Stomach smooth muscle (tissue), 2 donors: ENCODE data around the gene NCLN.

Source experiments
- H3K27ac ChIP-seq: one replicate; pipeline ENCODE4 v1.7.0; 2013; ENCODE audit warnings: mild to moderate bottlenecking, low read length, inconsistent platforms
- H3K27me3 ChIP-seq, 2 donors: one replicate each; pipeline ENCODE4 v1.7.0; 2013; ENCODE audit warnings: low read length in 2 of 2; ENCODE audit not compliant: insufficient read depth in 2 of 2, control insufficient read depth in 1 of 2
- H3K36me3 ChIP-seq, 2 donors: one replicate each; pipeline ENCODE4 v1.7.0; 2013; ENCODE audit warnings: low read length in 2 of 2; ENCODE audit not compliant: control insufficient read depth in 2 of 2, insufficient read depth in 2 of 2
- H3K4me1 ChIP-seq: one replicate; pipeline ENCODE4 v1.7.0; 2013; ENCODE audit warnings: low read length; ENCODE audit not compliant: control insufficient read depth, insufficient read depth
- H3K4me3 ChIP-seq, 2 donors: one replicate each; pipeline ENCODE4 v1.7.0; 2013; ENCODE audit warnings: low read length in 2 of 2
- H3K9ac ChIP-seq, 2 donors: one replicate each; pipeline ENCODE4 v1.7.0; 2013; ENCODE audit warnings: low read length in 2 of 2, mild to moderate bottlenecking in 1 of 2
- H3K9me3 ChIP-seq, 2 donors: one replicate each; pipeline ENCODE4 v1.7.0; 2013; ENCODE audit warnings: low read length in 2 of 2; ENCODE audit not compliant: control insufficient read depth in 2 of 2
- donor health status: healthy.
- donor health status: Pancreatic carcinoma.

The NCLN gene

GRCh38 chr19:3203805-3204645 lies 18.3 kb downstream of the NCLN start:
- H3K9ac ChIP-seq = no peak overlapping the region
- H3K4me3 ChIP-seq = no peak overlapping the region
- no peaks in the 10 kb centered on the region for H3K4me1 ChIP-seq
- H3K36me3 ChIP-seq = peaks cover 7 to 9% of the 10 kb centered on the region in 2 donors
- H3K27me3 ChIP-seq = no peaks in the 10 kb centered on the region
- no peak overlapping the region for H3K27ac ChIP-seq
- H3K9me3 ChIP-seq = no peaks in the 10 kb centered on the region

DNA sequence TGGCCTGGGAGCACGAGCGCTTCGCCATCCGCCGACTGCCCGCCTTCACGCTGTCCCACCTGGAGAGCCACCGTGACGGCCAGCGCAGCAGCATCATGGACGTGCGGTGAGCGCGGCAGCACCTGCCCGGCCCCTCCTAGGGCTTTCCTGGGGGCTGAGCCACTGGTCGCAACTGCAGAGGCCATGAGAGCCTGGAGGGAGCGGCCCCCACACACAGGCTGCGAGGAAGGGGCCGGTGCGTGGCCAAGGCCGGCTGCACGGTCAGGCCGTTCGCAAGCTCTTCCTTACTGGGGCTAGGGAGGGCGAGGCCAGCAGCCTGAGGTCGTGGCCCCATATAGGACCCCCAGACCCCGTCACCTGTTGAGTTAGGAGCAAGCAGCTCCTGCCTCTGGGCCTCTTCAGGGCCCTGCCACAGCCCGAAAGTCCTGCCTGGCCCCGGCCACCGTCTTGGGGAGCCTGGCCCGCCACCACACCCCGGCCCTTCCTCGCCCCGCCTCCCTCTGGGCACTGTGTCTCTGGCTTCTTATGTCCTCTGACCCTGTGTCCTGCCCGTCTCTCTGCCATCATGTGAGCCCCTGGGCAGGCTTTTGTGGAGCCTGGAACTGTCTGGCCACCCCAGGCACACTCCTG lies 19.0 kb downstream of the NCLN start:
- H3K36me3 ChIP-seq = peaks cover 7 to 9% of the 10 kb centered on the region in 2 donors
- H3K9ac ChIP-seq = no peak overlapping the region
- no peak overlapping the region for H3K4me3 ChIP-seq
- no peaks in the 10 kb centered on the region for H3K4me1 ChIP-seq
- no peaks in the 10 kb centered on the region for H3K27me3 ChIP-seq
- no peak overlapping the region for H3K27ac ChIP-seq
- H3K9me3 ChIP-seq = no peaks in the 10 kb centered on the region

DNA sequence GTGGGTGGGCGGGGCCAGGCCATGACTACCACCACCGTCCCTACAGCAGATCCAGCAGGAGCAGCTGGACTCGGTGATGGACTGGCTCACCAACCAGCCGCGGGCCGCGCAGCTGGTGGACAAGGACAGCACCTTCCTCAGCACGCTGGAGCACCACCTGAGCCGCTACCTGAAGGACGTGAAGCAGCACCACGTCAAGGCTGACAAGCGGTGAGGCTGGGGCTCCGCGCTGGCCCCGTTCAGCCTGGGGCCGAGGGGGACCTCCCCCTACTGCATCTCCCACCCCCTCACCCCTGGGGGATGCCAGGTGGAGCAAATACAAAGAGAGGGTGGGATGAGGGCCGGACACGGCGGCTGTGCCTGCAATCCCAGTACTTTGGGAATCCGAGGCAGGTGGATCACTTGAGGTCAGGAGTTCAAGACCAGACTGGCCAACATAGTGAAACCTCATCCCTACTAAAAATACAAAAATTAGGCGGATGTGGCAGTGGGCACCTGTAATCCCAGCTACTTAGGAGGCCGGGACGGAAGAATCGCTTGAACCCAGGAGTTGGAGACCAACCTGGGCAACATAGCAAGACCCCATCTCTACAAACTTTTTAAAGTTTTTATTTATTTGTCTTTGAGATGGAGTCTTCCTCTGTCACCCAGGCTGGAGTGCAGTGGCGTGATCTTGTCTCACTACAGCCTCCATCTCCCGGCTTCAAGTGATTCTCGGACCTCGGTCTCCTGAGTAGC lies 20.7 kb downstream of the NCLN start:
- H3K36me3 ChIP-seq = peaks cover 7 to 9% of the 10 kb centered on the region in 2 donors
- H3K27me3 ChIP-seq = no peaks in the 10 kb centered on the region
- no peaks in the 10 kb centered on the region for H3K4me1 ChIP-seq
- no peak overlapping the region for H3K4me3 ChIP-seq
- no peaks in the 10 kb centered on the region for H3K9me3 ChIP-seq
- no peak overlapping the region for H3K27ac ChIP-seq
- H3K9ac ChIP-seq = no peak overlapping the region

DNA sequence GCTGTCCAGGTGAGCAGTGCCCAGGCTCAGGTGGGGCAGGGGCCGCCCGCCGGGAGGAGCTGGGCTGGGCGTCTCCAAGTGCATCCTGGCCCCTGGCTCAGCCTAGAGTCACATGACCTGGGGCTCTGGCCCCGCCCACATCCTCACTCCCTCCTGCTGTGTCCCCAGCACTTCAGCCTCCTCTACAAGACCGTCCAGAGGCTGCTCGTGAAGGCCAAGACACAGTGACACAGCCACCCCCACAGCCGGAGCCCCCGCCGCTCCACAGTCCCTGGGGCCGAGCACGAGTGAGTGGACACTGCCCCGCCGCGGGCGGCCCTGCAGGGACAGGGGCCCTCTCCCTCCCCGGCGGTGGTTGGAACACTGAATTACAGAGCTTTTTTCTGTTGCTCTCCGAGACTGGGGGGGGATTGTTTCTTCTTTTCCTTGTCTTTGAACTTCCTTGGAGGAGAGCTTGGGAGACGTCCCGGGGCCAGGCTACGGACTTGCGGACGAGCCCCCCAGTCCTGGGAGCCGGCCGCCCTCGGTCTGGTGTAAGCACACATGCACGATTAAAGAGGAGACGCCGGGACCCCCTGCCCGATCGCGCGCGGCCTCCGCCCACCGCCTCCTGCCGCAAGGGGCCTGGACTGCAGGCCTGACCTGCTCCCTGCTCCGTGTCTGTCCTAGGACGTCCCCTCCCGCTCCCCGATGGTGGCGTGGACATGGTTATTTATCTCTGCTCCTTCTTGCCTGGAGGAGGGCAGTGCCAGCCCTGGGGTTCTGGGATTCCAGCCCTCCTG lies 21.9 kb downstream of the NCLN start:
- peaks cover 7% of the 10 kb centered on the region in 2 donors for H3K36me3 ChIP-seq

GRCh38 chr19:3208317-3209207 lies 22.8 kb downstream of the NCLN start:
- Histone ChIP-seq H3K9me3 (no peaks in the 10 kb centered on the region), H3K27me3 (no peaks in the 10 kb centered on the region), H3K27ac (no peak overlapping the region), H3K4me3 (no peak overlapping the region), H3K4me1 (no peaks in the 10 kb centered on the region), H3K36me3 (peaks cover 7% of the 10 kb centered on the region in 2 donors), H3K9ac (no peak overlapping the region)

More for the DNA sequence above, 21.9 kb downstream of the NCLN start:
- no peak overlapping the region for H3K9ac ChIP-seq
- H3K4me3 ChIP-seq = no peak overlapping the region
- H3K4me1 ChIP-seq = no peaks in the 10 kb centered on the region
- no peak overlapping the region for H3K27ac ChIP-seq
- no peaks in the 10 kb centered on the region for H3K9me3 ChIP-seq
- no peaks in the 10 kb centered on the region for H3K27me3 ChIP-seq

DNA sequence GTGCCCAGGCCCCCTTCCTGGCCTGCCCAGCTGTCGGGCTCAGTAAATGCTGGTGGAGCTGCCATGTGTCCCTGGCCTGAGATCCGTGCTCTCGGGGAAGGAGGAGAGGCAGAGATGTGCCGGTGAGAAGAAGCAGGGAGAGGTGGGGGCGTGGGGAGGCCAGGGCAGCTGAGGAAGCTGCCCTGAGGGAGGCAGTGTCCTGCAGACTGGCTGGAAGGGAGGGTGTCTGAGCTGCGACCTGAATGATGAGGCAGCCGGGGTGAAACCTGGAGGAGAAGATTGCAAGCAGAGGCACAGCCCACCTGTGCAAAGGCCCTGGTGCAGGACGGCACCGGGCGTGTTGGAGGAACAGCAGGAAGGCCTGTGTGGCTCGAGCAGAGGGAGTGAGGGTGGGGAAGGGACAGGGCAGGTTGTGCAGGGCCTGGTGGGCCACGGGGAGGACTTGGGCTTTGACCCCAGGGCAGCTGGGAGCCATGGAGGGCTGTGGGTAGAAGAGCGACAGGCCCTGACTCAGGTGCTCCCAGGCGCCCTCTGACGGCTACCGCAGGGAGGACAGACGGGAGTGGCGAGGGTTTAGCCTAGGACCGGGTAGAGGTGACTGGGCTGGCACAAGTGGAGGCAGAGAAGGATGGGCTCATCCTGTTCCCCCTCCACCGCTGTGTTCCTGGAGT lies 24.8 kb downstream of the NCLN start:
- peaks cover 7% of the 10 kb centered on the region in 2 donors for H3K36me3 ChIP-seq
- no peak overlapping the region for H3K4me3 ChIP-seq
- H3K9ac ChIP-seq = no peak overlapping the region
- no peaks in the 10 kb centered on the region for H3K27me3 ChIP-seq
- no peak overlapping the region for H3K27ac ChIP-seq
- H3K9me3 ChIP-seq = no peaks in the 10 kb centered on the region
- no peaks in the 10 kb centered on the region for H3K4me1 ChIP-seq

DNA sequence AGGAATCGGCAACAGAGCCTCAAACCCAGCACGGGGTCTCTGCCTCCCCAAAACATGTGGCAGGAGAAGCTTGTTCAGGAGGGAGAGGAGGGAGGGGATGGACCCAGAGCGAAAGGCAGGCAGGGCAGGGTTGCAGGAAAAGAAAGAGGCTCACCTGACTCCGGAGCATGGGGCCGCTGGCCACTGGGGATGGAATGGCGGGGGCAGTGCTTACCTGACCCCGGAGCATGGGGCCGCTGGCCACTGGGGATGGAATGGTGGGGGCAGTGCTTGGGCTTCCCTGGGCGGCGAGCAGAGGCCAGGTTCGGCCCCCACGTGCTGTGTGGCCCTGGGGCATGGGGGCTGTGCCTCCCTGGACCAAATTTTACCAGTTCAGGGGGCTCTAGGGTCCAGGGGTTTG lies 25.5 kb downstream of the NCLN start:
- Histone ChIP-seq H3K27ac (no peak overlapping the region), H3K4me1 (no peaks in the 10 kb centered on the region), H3K9ac (no peak overlapping the region), H3K27me3 (no peaks in the 10 kb centered on the region), H3K36me3 (peaks cover 7% of the 10 kb centered on the region in 2 donors), H3K9me3 (no peaks in the 10 kb centered on the region), H3K4me3 (no peak overlapping the region)

DNA sequence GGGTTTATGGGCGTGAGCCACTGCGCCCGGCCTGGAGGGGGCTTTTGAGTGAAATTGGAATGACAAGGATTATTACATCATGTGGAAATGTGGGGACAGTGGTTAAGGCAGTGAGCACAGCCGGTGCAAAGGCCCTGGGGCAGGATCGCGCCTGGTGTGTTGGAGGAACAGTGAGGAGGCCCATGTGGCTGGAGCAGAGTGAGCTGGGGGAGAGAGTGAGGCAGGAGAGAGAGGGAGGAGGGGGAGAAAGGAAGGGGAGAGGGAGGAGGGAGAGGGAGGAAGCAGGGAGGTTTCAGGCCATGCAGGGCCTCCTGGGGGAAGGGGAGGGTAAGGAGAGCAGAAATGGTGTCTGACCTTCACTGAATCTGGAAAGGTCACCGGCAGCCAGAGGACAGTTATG lies 27.4 kb downstream of the NCLN start:
- no peaks in the 10 kb centered on the region for H3K4me1 ChIP-seq
- no peaks in the 10 kb centered on the region for H3K9me3 ChIP-seq
- H3K27ac ChIP-seq = no peak overlapping the region
- H3K9ac ChIP-seq = no peak overlapping the region
- no peak overlapping the region for H3K4me3 ChIP-seq
- H3K36me3 ChIP-seq = no peaks in the 10 kb centered on the region
- H3K27me3 ChIP-seq = no peaks in the 10 kb centered on the region

- Histone ChIP-seq H3K27me3 (peaks cover 0 to 3% of the 10 kb centered on the region in 2 donors), H3K4me3 (no peak overlapping the region), H3K9me3 (no peaks in the 10 kb centered on the region)
Measured at GRCh38 chr19:3216874-3217273, 31.1 kb downstream of the NCLN start.

More at GRCh38 chr19:3216874-3217273, 31.1 kb downstream of the NCLN start:
- H3K4me1 ChIP-seq = no peaks in the 10 kb centered on the region
- no peaks in the 10 kb centered on the region for H3K36me3 ChIP-seq
- no peak overlapping the region for H3K27ac ChIP-seq
- H3K9ac ChIP-seq = no peak overlapping the region
